Stimulated activated CD4-positive, alpha-beta T cell treated with anti-CD3 and anti-CD28 coated beads, TNF-alpha, amount 100 ng/mL, for 48 hours (primary cell): ENCODE data around the gene TMEM151B.

Source experiments
- DNase-seq, 3 donors: peaks; one replicate each; pipeline ENCODE4 v3.0.0-alpha.2; 2020; ENCODE audit warnings: low read depth in 3 of 3

Gene TMEM151B

GRCh38 chr6:44264154-44265006 lies 5.9 kb upstream of the TMEM151B start:
- no peak for DNase-seq

GRCh38 chr6:44265007-44265721 lies 5.1 kb upstream of the TMEM151B start, which contains the start of gene NFKBIE:
Gene NFKBIE (minus strand): TSS chr6:44265551. CDS start chr6:44265346, 205 bp downstream.
- peak; percentile 90 to 96 (median 92) for DNase-seq

GRCh38 chr6:44265722-44266233 lies 4.5 kb upstream of the TMEM151B start:
- no peak for DNase-seq

- DNase-seq = no peak
Measured at GRCh38 chr6:44266347-44266746, 3.9 kb upstream of the TMEM151B start.

- DNase-seq = no peak
Measured at GRCh38 chr6:44267252-44267651, 3.0 kb upstream of the TMEM151B start.

- no peak for DNase-seq
Measured at GRCh38 chr6:44268095-44268628, 2.1 kb upstream of the TMEM151B start.

- no peak for DNase-seq
Measured at GRCh38 chr6:44269178-44269920, 901 bp upstream of the TMEM151B start.

GRCh38 chr6:44270526-44271405 lies 516 bp downstream of the TMEM151B start:
- DNase-seq = no peak

- DNase-seq = no peak
Measured at GRCh38 chr6:44271406-44271723, 1.1 kb downstream of the TMEM151B start.

- DNase-seq = no peak
Measured at GRCh38 chr6:44271914-44272313, 1.7 kb downstream of the TMEM151B start.

- DNase-seq = no peak
Measured at GRCh38 chr6:44272529-44272928, 2.3 kb downstream of the TMEM151B start.

GRCh38 chr6:44272999-44273566 lies 2.8 kb downstream of the TMEM151B start:
- DNase-seq = no peak

- no peak for DNase-seq
Measured at GRCh38 chr6:44273617-44274016, 3.4 kb downstream of the TMEM151B start.

GRCh38 chr6:44275271-44275748 lies 5.1 kb downstream of the TMEM151B start:
- DNase-seq = no peak

- DNase-seq = no peak
Measured at GRCh38 chr6:44275749-44276648, 5.7 kb downstream of the TMEM151B start.

GRCh38 chr6:44276667-44277640 lies 6.7 kb downstream of the TMEM151B start:
- no peak for DNase-seq

GRCh38 chr6:44277763-44278162 lies 7.5 kb downstream of the TMEM151B start:
- no peak for DNase-seq

- no peak for DNase-seq
Measured at GRCh38 chr6:44278315-44278714, 8.1 kb downstream of the TMEM151B start.
